Measurements from ENCODE around the gene CPN1.
A peak's percentile ranks its signal among the peaks of the same experiment; 100 is the strongest.

Gene CPN1

GRCh38 chr10:100065084-100065660 is 16.5 kb downstream of the CPN1 start:
- in situ Hi-C loops (cut with HindIII; ENCODE audit: low sequenced_read_pairs), result no loop called here
- DNase-seq (ENCODE audit: low read depth, low spot score), result no peak
- TF ChIP-seq CTCF (IDR thresholded peaks at IDR 0.05; ENCODE audit: low read depth, low read length), result no peak
- no peak overlapping the region for H3K4me3 ChIP-seq (ENCODE audit: low read depth, low read length)

- in situ Hi-C loops (cut with HindIII; ENCODE audit: low sequenced_read_pairs), result no loop called here
- DNase-seq (ENCODE audit: low read depth, low spot score), result no peak
- H3K4me3 ChIP-seq (ENCODE audit: low read depth, low read length), result no peak overlapping the region
- no peak for TF ChIP-seq CTCF (IDR thresholded peaks at IDR 0.05; ENCODE audit: low read depth, low read length)
Measured at GRCh38 chr10:100061401-100061800, 20.3 kb downstream of the CPN1 start.

GRCh38 chr10:100057948-100058347 is 23.7 kb downstream of the CPN1 start:
- no peak for TF ChIP-seq CTCF (IDR thresholded peaks at IDR 0.05; ENCODE audit: low read depth, low read length)
- DNase-seq (ENCODE audit: low read depth, low spot score), result no peak
- in situ Hi-C loops (cut with HindIII; ENCODE audit: low sequenced_read_pairs), result no loop called here
- H3K4me3 ChIP-seq (ENCODE audit: low read depth, low read length), result no peak overlapping the region

GRCh38 chr10:100053686-100054460 is 27.8 kb downstream of the CPN1 start:
- no peak overlapping the region for H3K4me3 ChIP-seq (ENCODE audit: low read depth, low read length)
- TF ChIP-seq CTCF (IDR thresholded peaks at IDR 0.05; ENCODE audit: low read depth, low read length), result no peak
- in situ Hi-C loops (cut with HindIII; ENCODE audit: low sequenced_read_pairs), result no loop called here
- DNase-seq (ENCODE audit: low read depth, low spot score), result no peak

- in situ Hi-C loops (cut with HindIII; ENCODE audit: low sequenced_read_pairs), result no loop called here
Measured at GRCh38 chr10:100046021-100046486, 35.6 kb downstream of the CPN1 start.

GRCh38 chr10:100045592-100045991 is 36.1 kb downstream of the CPN1 start:
- no peak for TF ChIP-seq CTCF (IDR thresholded peaks at IDR 0.05; ENCODE audit: low read depth, low read length)
- H3K4me3 ChIP-seq (ENCODE audit: low read depth, low read length), result no peak overlapping the region
- no peak for DNase-seq (ENCODE audit: low read depth, low spot score)
- in situ Hi-C loops (cut with HindIII; ENCODE audit: low sequenced_read_pairs), result no loop called here

More at GRCh38 chr10:100046021-100046486, 35.6 kb downstream of the CPN1 start:
- DNase-seq (ENCODE audit: low read depth, low spot score), result peak; percentile 86
- no peak overlapping the region for H3K4me3 ChIP-seq (ENCODE audit: low read depth, low read length)
- TF ChIP-seq CTCF (IDR thresholded peaks at IDR 0.05; ENCODE audit: low read depth, low read length), result peak; percentile 94
